GM18858 (cell line): ENCODE results near the gene KCNT2.
"Not testable (repeated sequence)": the region's sequence is repeated elsewhere in the genome, so short reads cannot be mapped to it uniquely, and the experiment has no call there.

Source experiments
- ATAC-seq: cut with Tn5 transposase; IDR thresholded peaks from one replicate; pipeline ENCODE4 v1.9.1; 2021; ENCODE audit not compliant: unreplicated experiment

Gene KCNT2

GRCh38 chr1:196593955-196594354 is 14.3 kb downstream of the KCNT2 start:
- no peak for ATAC-seq

GRCh38 chr1:196590959-196591358 is 17.3 kb downstream of the KCNT2 start:
- no peak for ATAC-seq

GRCh38 chr1:196590012-196590708 is 18.1 kb downstream of the KCNT2 start:
- no peak for ATAC-seq

GRCh38 chr1:196584696-196585095 is 23.5 kb downstream of the KCNT2 start:
- no peak for ATAC-seq

- ATAC-seq: no peak
These were observed 30.9 kb downstream of the KCNT2 start for GRCh38 chr1:196577386-196577785.

GRCh38 chr1:196573226-196573625 is 35.0 kb downstream of the KCNT2 start:
- no peak for ATAC-seq

GRCh38 chr1:196567238-196567637 is 41.0 kb downstream of the KCNT2 start:
- ATAC-seq: no peak

GRCh38 chr1:196563768-196564167 is 44.5 kb downstream of the KCNT2 start:
- ATAC-seq: no peak

- ATAC-seq: no peak
These were observed 48.9 kb downstream of the KCNT2 start for GRCh38 chr1:196559314-196559713.

GRCh38 chr1:196558411-196558810 is 49.8 kb downstream of the KCNT2 start:
- ATAC-seq: peak; percentile 50

GRCh38 chr1:196557797-196558196 is 50.4 kb downstream of the KCNT2 start:
- ATAC-seq: no peak

GRCh38 chr1:196550731-196551130 is 57.5 kb downstream of the KCNT2 start:
- no peak for ATAC-seq

GRCh38 chr1:196546272-196547111 is 61.7 kb downstream of the KCNT2 start:
- ATAC-seq: no peak

- no peak for ATAC-seq
These were observed 63.0 kb downstream of the KCNT2 start for GRCh38 chr1:196545222-196545621.

- ATAC-seq: no peak
These were observed 63.6 kb downstream of the KCNT2 start for GRCh38 chr1:196544617-196545016.

GRCh38 chr1:196543833-196544232 is 64.4 kb downstream of the KCNT2 start:
- no peak for ATAC-seq

- ATAC-seq: no peak
These were observed 69.8 kb downstream of the KCNT2 start for GRCh38 chr1:196538473-196538872.

- ATAC-seq: no peak
These were observed 72.5 kb downstream of the KCNT2 start for GRCh38 chr1:196535727-196536126.

- no peak for ATAC-seq
These were observed 76.3 kb downstream of the KCNT2 start for GRCh38 chr1:196531737-196532524.

GRCh38 chr1:196527919-196528318 is 80.3 kb downstream of the KCNT2 start:
- ATAC-seq: no peak

- ATAC-seq: not testable (repeated sequence)
These were observed 85.5 kb downstream of the KCNT2 start for GRCh38 chr1:196522574-196523345.
